Left renal pelvis (tissue), 4 donors: ENCODE results near the gene MRPL1. TPM values are rescaled to one million over a fixed set of nuclear protein-coding genes. Genes with fewer than 3 reads are reported as not detected.
"Not testable (repeated sequence)": the region's sequence is repeated elsewhere in the genome, so short reads cannot be mapped to it uniquely, and the experiment has no call there.

Experiments
- DNase-seq, 4 donors: peaks; one replicate each; pipeline ENCODE4 v3.0.0-alpha.2; 2013; ENCODE audit warnings: low read depth in 4 of 4, low spot score in 3 of 4
- polyA plus RNA-seq, 4 donors: library from polyadenylated mRNA; unstranded; fragments of 120-200 nt; gene quantifications; one replicate each; pipeline ENCODE4 v1.2.1, GENCODE V29; 2013; ENCODE audit not compliant: insufficient read length in 4 of 4

The MRPL1 gene
- polyA plus RNA-seq, 4 donors = 41.9 to 64.0 (median 58.9) TPM

GRCh38 chr4:77959566-77960338 lies 97.1 kb downstream of the MRPL1 start:
- peak in 3 of 4 donors; percentile 16 to 32 (median 29) for DNase-seq

- no peak for DNase-seq
These were observed 97.7 kb downstream of the MRPL1 start for GRCh38 chr4:77960367-77960766.

- no peak for DNase-seq
These were observed 100.4 kb downstream of the MRPL1 start for GRCh38 chr4:77963004-77963403.

GRCh38 chr4:77973657-77974056 lies 111.0 kb downstream of the MRPL1 start:
- not testable (repeated sequence) for DNase-seq

GRCh38 chr4:77982900-77983540 lies 120.4 kb downstream of the MRPL1 start:
- DNase-seq = not testable (repeated sequence)

GRCh38 chr4:77983612-77984311 lies 121.1 kb downstream of the MRPL1 start:
- not testable (repeated sequence) for DNase-seq

- no peak for DNase-seq
These were observed 127.3 kb downstream of the MRPL1 start for GRCh38 chr4:77989968-77990367.

- DNase-seq = no peak
These were observed 127.8 kb downstream of the MRPL1 start for GRCh38 chr4:77990456-77990855.

GRCh38 chr4:77990904-77991358 lies 128.3 kb downstream of the MRPL1 start:
- DNase-seq = no peak

- no peak for DNase-seq
These were observed 130.0 kb downstream of the MRPL1 start for GRCh38 chr4:77992581-77992980.

- peak; percentile 50 to 64 (median 60) for DNase-seq
These were observed 131.6 kb downstream of the MRPL1 start for GRCh38 chr4:77994194-77994721.

GRCh38 chr4:77996076-77996475 lies 133.4 kb downstream of the MRPL1 start:
- DNase-seq = no peak

- no peak for DNase-seq
These were observed 138.9 kb downstream of the MRPL1 start for GRCh38 chr4:78001531-78001930.

GRCh38 chr4:78002260-78002659 lies 139.6 kb downstream of the MRPL1 start:
- DNase-seq = no peak

Other genes with a start within 250 kb of the MRPL1 start
- gene CNOT6L, start 43.5 kb upstream of the MRPL1 start, polyA plus RNA-seq = 10 to 100 TPM; 20.6 to 40.9 (median 35.1) TPM
- 10 to 100 TPM; 10.2 to 85.5 (median 66.8) TPM for gene FRAS1, start 194.5 kb downstream of the MRPL1 start, polyA plus RNA-seq